HG02884 (cell line): ENCODE measurements around the gene TSPAN32.

Experiments used
- ATAC-seq: cut with Tn5 transposase; IDR thresholded peaks from one replicate; pipeline ENCODE4 v1.9.1; 2021; ENCODE audit warnings: mild to moderate bottlenecking, moderate library complexity; ENCODE audit not compliant: unreplicated experiment

TSPAN32 gene

GRCh38 chr11:2266586-2267305, 35.1 kb upstream of the TSPAN32 start:
- ATAC-seq: no peak

DNA sequence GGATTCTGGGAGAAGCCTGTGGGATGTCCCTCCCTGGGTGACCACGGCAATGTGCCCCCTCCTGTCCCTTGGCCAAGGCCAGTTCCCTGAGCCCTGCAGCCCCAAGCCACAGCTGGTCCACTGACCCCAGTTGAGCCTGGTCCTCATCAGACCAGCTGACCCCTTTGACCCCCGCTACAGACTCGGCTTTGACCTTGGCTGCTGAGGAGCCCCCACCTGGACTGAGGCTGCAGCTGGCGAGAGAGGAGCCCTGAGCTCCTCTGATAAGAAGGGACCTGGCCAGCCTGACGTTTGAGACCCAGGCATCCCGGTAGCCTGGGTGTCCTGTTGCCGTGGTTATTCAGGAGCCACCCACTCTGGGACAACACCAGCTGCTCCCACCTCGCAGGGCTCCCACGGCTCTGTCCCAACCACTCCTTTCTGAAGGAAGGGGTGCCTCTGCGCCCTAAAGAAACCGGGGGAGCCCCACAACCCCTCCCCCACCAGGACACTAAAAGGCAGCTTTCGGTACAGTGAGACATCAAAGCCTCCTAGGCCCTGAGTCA, 34.4 kb upstream of the TSPAN32 start:
- ATAC-seq: no peak

DNA sequence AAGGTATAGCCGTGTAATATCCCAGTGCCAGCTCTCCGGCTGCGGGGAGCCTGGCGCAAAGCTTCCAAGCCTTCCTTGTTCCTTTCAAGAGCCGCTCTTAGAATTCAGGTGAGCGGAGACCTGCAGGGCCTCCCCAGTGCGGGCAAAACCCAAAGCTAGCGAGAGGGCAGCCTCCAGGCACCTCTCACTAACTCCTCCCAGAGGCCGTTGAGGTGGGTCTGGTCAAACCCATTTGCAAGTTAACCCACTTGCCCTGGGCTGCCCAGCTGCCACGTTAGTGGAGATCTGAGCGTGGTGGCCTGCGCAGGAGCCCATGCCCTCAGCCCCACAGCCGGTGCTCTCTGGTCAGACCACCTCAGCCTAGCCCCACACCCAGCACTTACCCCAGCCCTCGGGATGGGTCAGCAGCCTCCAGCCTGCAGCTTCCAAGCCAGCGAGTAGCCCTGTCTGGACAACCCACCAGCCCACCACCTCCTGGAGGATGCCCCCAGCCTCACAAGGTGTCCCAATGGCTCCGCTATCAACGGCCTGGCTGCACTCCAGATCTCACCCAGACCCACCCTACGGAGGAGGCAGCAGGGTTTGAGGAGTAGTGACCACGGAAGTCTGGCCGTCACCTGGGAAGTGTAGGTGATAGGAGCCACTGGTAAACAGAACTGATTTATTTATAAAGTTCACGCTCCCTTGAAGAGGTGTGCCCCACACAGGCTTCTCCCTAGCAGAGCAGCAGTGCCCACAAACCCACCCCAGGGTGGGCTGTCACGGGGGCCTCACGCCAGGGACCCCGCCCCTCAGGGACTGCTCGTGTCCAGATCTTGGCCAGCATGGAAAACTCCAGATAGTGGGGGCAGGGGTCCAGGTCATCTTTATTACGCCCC, 33.7 kb upstream of the TSPAN32 start:
- ATAC-seq: no peak

DNA sequence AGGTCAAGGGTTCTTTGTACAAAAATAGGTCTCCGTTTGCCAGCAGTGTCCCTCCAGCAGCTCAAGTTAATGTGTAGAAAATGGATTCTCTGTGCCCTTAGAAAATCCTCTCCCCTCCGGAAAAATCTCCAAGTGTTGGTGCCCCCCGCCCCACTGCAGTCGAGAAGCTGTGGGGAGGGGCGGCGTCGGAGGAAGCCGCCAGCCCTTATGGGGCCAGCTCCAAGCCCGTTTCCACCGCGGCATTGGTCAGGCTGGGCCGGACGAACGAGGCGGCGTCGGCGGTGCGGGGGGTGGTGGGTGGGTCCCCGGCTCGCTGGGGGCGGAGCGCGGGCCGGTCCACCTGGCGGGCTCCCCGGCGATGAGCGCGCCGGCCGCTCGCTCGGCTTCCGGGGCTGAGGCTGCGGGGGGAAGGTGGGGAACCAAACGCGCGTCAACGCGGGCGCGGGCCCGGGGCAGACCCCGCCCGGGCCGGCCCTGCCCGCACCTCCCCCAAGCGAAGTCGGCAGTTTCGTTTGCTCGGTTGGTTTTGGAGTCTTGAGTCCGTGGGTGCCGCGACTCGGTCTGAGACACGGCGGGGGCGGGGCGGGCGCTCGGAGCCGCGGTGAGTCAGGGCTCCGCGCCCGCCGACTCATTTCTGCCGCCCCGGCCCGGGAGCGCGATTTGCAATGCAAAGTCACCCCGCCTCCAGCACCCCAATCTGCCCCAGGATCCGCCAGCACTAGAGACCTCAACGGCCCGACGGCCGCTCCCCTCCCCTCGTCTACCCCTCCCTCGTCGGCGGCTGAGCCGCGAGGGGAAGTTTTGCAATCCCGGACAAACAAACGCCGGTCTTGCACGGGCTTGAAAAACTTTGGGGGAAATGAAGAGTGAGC, 32.8 kb upstream of the TSPAN32 start:
- no peak for ATAC-seq

- ATAC-seq: no peak
These were observed 32.1 kb upstream of the TSPAN32 start for GRCh38 chr11:2269601-2270321.

- ATAC-seq: no peak
These were observed 31.3 kb upstream of the TSPAN32 start, which contains the start of gene ASCL2 for GRCh38 chr11:2270322-2271076. TSS of gene ASCL2 (minus strand) at chr11:2270588. CDS start at chr11:2270332, 256 bp downstream.

GRCh38 chr11:2271077-2271326, 30.8 kb upstream of the TSPAN32 start:
- ATAC-seq: no peak

- no peak for ATAC-seq
These were observed 30.2 kb upstream of the TSPAN32 start for GRCh38 chr11:2271327-2272227.

DNA sequence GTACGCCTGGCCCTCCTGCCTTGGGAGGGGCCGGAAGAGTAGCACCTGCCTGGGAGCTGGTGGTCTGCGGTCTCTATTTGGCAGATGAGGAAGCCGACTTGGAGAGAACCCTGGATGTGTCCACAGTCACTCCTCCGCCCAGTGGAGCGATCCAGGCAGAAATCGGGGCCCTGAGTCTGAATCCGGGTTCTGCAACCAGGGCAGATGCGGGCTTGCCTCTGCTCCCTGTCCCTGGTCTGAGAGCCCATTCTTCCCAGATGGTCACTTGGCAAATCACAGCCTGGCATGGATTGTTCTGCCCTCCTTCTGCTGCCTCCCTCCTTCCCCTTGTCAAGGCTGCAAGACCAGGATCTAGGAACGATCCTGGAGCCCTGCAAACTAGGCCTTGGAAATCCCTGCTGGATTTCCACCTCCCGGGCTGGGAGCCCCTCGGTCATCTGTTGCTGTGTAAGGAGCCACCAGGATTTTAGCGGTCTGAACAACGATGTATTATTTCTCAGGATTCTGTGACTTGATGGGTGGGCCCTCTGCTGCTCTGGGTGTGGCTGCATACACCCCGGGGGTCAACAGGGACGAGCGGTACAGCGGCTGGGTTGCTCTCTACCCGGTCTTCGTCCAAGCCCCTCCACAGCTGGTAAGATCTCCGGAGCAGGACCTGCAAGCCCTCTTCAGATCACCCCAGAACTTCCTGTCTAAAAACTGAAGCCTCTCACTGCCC, 29.4 kb upstream of the TSPAN32 start:
- ATAC-seq: no peak

DNA sequence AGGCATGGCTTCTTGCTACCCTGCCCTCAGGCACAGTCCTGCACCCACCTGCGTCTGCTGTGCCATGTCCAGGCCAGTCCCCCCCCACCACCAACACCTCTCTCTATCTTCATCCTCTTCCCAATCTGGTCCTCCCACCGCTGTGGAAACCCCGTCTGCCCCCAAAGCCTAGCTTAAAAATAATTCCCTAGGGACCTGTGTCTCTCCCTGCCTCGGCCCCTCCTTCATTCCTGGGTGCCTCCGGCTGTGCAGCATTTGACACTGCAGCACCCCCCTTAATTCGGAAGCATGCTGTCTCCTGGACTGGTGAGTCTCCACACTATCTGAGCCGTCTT, 28.9 kb upstream of the TSPAN32 start:
- ATAC-seq: no peak

GRCh38 chr11:2273311-2273710, 28.5 kb upstream of the TSPAN32 start:
- no peak for ATAC-seq

- ATAC-seq: no peak
These were observed 28.0 kb upstream of the TSPAN32 start for GRCh38 chr11:2273771-2274170.

GRCh38 chr11:2275334-2276279, 26.2 kb upstream of the TSPAN32 start:
- no peak for ATAC-seq

GRCh38 chr11:2276280-2277007, 25.4 kb upstream of the TSPAN32 start:
- ATAC-seq: no peak

- ATAC-seq: no peak
These were observed 24.8 kb upstream of the TSPAN32 start for GRCh38 chr11:2277008-2277346.

DNA sequence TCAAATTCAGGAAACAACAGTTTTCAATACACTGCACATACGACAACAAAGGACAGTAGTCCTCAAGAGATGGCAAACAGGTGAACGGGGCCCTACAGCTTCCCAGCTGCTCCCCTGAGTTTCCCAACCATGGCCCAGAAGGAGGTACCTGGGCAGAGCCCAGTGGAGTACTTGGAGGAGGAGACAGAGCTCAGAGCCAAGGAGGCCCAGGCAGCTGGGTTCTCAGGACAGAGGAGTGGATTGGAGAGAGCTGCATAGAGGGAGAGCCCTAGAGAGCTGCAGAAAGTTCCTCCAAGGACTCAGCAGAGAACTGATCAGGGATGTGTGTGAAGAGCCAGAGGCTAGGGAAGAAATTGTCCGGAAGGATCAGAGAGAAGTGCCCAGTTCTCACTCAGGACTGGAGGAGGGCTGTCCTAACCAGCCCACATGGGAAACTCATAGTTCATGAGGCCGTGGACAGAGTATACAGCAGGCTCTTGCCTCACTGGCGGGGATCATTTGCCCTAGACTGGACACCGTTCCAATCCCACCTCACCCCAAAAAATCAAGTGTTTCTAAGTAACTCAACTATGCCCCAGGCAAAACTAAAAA, 23.8 kb upstream of the TSPAN32 start:
- ATAC-seq: no peak
